Upper lobe of right lung (tissue), 1 donor: ENCODE results near the gene PDS5A. TPM values are rescaled to one million over a fixed set of nuclear protein-coding genes. Genes with fewer than 3 reads are reported as not detected.
"Not testable (repeated sequence)": the region's sequence is repeated elsewhere in the genome, so short reads cannot be mapped to it uniquely, and the experiment has no call there.

ENCODE experiments used
- ATAC-seq: fragments of 200-7000 bp; cut with Tn5 transposase; one replicate; pipeline ENCODE4 v1.9.1; 2020; ENCODE audit warnings: mild to moderate bottlenecking, moderate library complexity
- DNase-seq: peaks from one replicate; pipeline ENCODE4 v3.0.0-alpha.2; 2020
- H3K27ac ChIP-seq: fragments of 200-600 bp; one replicate; pipeline ENCODE4 v1.8.0; 2022
- H3K27me3 ChIP-seq: fragments of 200-600 bp; one replicate; pipeline ENCODE4 v1.8.0; 2022; ENCODE audit warnings: mild to moderate bottlenecking
- H3K36me3 ChIP-seq: fragments of 200-600 bp; one replicate; pipeline ENCODE4 v1.8.0; 2022
- H3K4me1 ChIP-seq: fragments of 200-600 bp; one replicate; pipeline ENCODE4 v1.8.0; 2022
- H3K4me3 ChIP-seq: fragments of 200-600 bp; one replicate; pipeline ENCODE4 v1.8.0; 2022; ENCODE audit warnings: mild to moderate bottlenecking
- H3K9me3 ChIP-seq: fragments of 200-600 bp; one replicate; pipeline ENCODE4 v1.8.0; 2022
- CTCF ChIP-seq: fragments of 200-600 bp; IDR thresholded peaks from one replicate; pipeline ENCODE4 v1.8.0; 2022; ENCODE audit warnings: antibody characterized with exemption
- intact Hi-C: fragments of 100-400 bp; cut with DNase I; formaldehyde crosslinking; loops from one replicate; pipeline ENCODE4 v1.11.0; 2022
- long read RNA-seq: library from polyadenylated mRNA; unstranded; transcript quantifications from one replicate; pipeline ENCODE4 v2.0.0, GENCODE V29; 2021
- total RNA-seq: library from RNA; stranded (reverse); fragmentation: NEBNext Ultra II Directional; extraction: Animal tissue kit (Norgen Biotek cat#: 25700); gene quantifications from one replicate; pipeline ENCODE4 v1.2.1, GENCODE V29; 2021
- donor health status: DM: no; HTN: yes; CAD: no; lungs with severe emphysema.

PDS5A gene
- total RNA-seq: 83.7 TPM
- long read RNA-seq, full-length matches to known transcripts: 59 of 98 reads
- long read RNA-seq, partial matches to known transcripts: 16 of 98 reads
- long read RNA-seq, other reads (novel, unspliced or antisense): 23 of 98 reads

- Histone ChIP-seq H3K27me3 (no peaks in the 10 kb centered on the region), H3K9me3 (no peaks in the 10 kb centered on the region), H3K4me1 (peaks cover 22% of the 10 kb centered on the region), H3K27ac (peak within 1 kb of the TSS; percentile 92), H3K36me3 (peaks cover 28% of the 10 kb centered on the region), H3K4me3 (peak within 1 kb of the TSS; percentile 65)
- intact Hi-C loops: no loop called here
- ATAC-seq (peak; percentile 97), DNase-seq (peak; percentile 96)
- peak; percentile 82 for TF ChIP-seq CTCF
Observed at GRCh38 chr4:39977489-39978377, at the start of gene PDS5A. Gene PDS5A (minus strand): TSS chr4:39977911. CDS start chr4:39976577, 1,334 bp downstream.

GRCh38 chr4:40024049-40024448, 46.3 kb upstream of the PDS5A start:
- H3K4me3 ChIP-seq, H3K36me3 ChIP-seq, H3K27me3 ChIP-seq, DNase-seq, ATAC-seq, H3K4me1 ChIP-seq, H3K9me3 ChIP-seq, intact Hi-C loops, H3K27ac ChIP-seq: not testable (repeated sequence)

- H3K4me3 ChIP-seq, H3K4me1 ChIP-seq, H3K9me3 ChIP-seq, H3K36me3 ChIP-seq, ATAC-seq, H3K27ac ChIP-seq, intact Hi-C loops, DNase-seq, H3K27me3 ChIP-seq: not testable (repeated sequence)
Observed at GRCh38 chr4:40021116-40021515, 43.4 kb upstream of the PDS5A start.

- no peak for DNase-seq
- no peak for TF ChIP-seq CTCF
- H3K9me3 ChIP-seq: no peaks in the 10 kb centered on the region
- intact Hi-C loops: no loop called here
- ATAC-seq: no peak
- H3K4me1 ChIP-seq: no peaks in the 10 kb centered on the region
- no peaks in the 10 kb centered on the region for H3K27me3 ChIP-seq
- H3K4me3 ChIP-seq: no peak overlapping the region
- H3K36me3 ChIP-seq: no peaks in the 10 kb centered on the region
- H3K27ac ChIP-seq: no peak overlapping the region
Observed at GRCh38 chr4:40020221-40020620, 42.5 kb upstream of the PDS5A start.

GRCh38 chr4:40016007-40016406, 38.3 kb upstream of the PDS5A start:
- no peaks in the 10 kb centered on the region for H3K36me3 ChIP-seq
- H3K27ac ChIP-seq: no peak overlapping the region
- no peak for TF ChIP-seq CTCF
- no peaks in the 10 kb centered on the region for H3K4me1 ChIP-seq
- DNase-seq: no peak
- no peak for ATAC-seq
- H3K27me3 ChIP-seq: no peaks in the 10 kb centered on the region
- H3K4me3 ChIP-seq: no peak overlapping the region
- intact Hi-C loops: no loop called here
- no peaks in the 10 kb centered on the region for H3K9me3 ChIP-seq

- peak; percentile 94 for ATAC-seq
- Histone ChIP-seq H3K4me3 (no peak overlapping the region), H3K36me3 (no peaks in the 10 kb centered on the region), H3K27me3 (no peaks in the 10 kb centered on the region), H3K9me3 (no peaks in the 10 kb centered on the region), H3K4me1 (no peaks in the 10 kb centered on the region), H3K27ac (no peak overlapping the region)
- intact Hi-C loops: no loop called here
- DNase-seq: no peak
- no peak for TF ChIP-seq CTCF
Observed at GRCh38 chr4:40003986-40004385, 26.3 kb upstream of the PDS5A start.
